GM19351 (cell line): ENCODE results near the gene CTPS2.
"Not testable (repeated sequence)": the region's sequence is repeated elsewhere in the genome, so short reads cannot be mapped to it uniquely, and the experiment has no call there.

Source experiments
- ATAC-seq: cut with Tn5 transposase; IDR thresholded peaks from one replicate; pipeline ENCODE4 v1.9.1; 2021; ENCODE audit warnings: mild to moderate bottlenecking, moderate library complexity; ENCODE audit not compliant: unreplicated experiment

CTPS2 gene

DNA sequence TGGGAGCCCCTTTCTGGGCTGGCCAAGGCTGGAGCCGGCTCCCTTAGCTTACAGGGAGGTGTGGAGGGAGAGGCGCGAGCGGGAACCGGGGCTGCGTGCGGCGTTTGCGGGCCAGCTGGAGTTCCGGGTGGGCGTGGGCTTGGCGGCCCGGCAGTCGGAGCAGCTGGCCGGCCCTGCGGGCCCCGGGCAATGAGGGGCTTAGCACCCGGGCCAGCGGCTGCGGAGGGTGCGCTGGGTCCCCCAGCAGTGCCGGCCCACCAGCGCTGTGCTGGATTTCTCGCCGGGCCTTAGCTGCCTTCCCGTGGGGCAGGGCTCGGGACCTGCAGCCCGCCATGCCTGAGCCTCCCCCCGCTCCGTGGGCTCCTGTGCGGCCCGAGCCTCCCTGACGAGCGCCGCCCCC lies 137.1 kb downstream of the CTPS2 start:
- ATAC-seq, result not testable (repeated sequence)

DNA sequence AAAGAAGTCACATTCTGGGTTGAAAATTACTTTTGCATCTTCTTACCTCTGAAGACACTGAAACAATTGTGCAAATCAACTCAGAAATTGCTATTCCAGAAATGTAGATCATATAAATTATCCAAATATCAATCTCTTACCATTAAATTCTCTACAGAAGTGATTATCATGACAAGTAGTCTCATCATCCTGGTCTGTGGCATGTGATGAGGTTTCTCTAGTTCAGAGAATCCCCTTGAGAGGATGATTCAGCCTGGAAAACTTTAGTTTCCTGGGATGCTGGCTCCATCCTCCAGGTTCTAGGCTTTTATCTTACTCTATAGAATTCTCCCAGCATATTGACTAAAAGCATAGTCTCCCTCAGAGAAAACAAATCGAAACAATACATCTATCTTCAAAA lies 138.7 kb downstream of the CTPS2 start:
- no peak for ATAC-seq

DNA sequence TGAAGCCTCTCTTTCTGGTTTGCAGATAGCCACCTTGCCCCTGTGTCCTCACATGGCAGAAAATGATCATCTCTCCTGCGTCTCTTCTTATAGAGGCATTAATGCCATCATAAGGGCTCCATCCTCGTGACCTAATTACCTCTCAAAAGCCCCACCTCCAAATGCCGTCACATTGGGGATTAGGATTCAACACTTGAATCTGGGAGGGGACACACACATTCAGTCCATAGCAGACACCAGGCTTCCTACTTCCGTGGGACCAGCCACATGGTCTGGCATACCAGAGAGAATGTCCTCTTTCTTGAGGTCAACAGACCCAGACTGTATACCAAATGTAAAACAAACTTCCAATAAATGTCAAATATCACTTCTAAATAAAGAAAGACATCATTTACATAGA lies 144.8 kb downstream of the CTPS2 start:
- no peak for ATAC-seq

DNA sequence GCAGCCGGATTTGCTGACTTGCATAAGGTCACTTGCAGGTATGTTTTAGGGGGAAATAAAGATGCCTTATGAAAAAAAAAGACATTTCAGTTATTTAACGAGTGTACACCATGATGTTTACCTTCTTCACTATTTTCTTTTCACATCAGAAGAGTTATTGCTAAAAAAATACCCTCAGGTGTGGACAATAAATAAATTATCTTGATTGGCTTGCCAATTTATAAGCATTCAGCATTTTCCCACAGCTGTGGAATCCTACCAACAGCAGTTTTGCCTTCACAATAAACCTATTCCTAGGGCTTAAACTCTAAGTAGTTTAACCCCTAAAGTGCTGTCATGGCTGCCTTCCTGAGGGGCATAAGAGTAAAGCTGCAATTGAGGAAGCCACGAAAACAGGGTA lies 145.9 kb downstream of the CTPS2 start:
- no peak for ATAC-seq

DNA sequence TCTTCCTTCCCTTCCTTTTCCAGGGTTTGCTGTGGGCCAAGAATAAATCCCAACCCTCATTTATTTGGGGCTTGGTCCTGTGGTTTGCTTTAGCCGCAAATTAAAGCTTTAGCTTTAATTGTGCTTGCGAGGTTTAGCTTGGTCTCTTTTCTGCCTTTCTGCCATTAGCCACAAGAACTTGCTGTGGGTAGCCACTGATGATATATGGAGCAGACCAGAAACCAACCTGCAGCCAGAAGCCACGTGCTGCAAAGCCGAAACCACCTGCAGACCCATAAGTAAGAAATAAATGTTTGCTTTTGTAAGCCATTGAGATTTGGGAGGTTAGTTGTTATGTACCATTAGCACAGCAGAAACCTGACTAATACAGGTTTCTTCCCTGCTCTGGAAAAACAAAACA lies 152.3 kb downstream of the CTPS2 start:
- no peak for ATAC-seq

DNA sequence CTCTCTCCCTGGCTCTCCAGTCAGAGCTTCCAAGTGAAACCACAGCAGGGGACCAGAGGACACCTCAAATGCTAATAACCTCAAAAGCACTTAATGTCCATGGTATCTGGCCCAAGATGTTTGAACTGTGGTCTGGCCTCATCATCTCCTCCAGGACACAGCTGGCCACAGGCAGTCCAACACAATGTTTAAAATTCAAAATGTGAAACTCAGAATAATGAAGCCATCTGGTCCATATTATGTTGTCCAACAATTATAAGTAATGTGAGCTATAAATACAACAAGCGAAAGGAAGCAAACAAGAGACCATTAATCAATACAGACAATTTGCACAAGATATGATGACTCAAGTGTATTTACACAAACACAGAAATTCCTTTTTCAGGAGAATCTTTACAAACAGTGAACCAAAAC lies 153.3 kb downstream of the CTPS2 start:
- ATAC-seq, result no peak

DNA sequence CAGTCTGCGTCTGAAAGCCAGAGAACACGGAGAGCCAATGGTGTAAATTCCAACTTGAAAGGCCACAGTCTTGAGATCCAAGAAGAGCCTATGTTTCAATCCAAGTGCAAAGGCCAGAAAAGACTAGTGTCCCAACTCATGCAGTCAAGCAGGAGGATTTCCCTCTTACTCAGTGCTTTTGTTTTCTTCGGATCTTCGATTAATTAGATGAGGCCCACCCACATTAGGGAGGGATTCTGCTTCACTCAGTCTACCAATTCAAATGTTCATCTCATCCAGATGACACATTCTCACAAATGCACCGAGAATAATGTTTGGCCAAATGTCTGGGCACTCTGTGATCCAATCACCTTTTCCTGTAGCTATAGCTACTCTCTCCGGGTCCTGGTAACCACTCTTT lies 154.0 kb downstream of the CTPS2 start:
- no peak for ATAC-seq

DNA sequence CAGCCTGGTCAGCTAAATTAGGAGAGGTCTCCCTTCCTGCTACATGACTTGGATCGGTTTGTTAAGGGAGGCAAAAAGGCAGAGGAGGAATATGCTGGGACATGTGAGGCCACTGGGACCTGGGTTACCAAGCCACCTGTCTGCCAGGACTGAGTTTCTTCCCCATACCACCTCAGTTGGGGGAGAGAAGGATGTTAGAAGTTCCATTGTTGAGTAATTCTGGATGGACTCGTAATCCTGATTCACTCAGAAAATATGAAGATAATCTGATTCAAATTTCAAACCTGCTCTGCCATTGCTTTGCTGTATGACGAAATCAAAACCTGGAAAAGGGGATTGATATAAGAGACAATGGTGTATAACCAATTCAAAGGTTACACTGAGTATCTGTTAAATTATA lies 159.9 kb downstream of the CTPS2 start:
- no peak for ATAC-seq

DNA sequence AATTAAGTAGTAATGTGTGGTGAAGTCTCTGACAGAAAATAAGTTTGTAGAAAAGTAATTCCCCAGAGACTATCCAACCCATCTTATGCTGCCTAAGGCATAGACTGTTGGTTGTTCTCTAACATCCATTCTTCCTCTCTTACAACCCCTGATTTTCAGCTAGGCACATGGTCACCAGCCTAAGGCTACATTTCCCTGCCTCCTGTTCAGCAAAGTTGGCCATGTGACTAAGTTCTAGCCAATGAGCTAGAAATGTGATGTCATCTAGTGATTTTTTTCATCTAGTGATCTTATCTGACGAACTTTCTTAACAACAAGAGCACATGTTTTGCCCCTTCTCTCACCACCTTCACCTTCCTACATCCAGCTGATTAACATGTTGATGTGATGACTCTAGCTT lies 164.8 kb downstream of the CTPS2 start:
- ATAC-seq, result no peak

DNA sequence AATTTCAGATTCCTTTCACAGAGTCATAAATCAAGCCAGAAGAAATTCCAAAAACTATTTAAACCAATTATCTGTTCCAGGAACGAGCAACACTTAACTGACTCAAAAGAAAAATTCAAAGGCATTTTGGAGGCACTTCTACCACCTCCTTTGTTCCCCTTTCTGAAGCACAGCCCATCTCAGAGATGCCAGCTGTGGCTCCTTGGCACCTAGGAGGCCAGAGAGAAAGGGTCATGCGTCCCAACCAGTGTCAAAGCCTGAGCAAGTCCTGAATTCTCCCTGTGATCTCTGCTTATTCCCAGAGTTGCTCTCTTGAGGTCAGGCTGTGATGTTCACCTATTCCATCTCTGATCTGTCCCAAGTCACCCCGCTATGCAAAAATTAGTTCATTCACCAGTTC lies 167.5 kb downstream of the CTPS2 start:
- no peak for ATAC-seq
